IMR-90 (cell line): ENCODE results near the gene CSRP2. TPM values are rescaled to one million over a fixed set of nuclear protein-coding genes. Genes with fewer than 3 reads are reported as not detected.

ENCODE experiments used
- ATAC-seq: fragments of 200-7000 bp; cut with Tn5 transposase; 2 replicates; pipeline ENCODE4 v1.9.1; 2020; ENCODE audit warnings: low read depth, mild to moderate bottlenecking, moderate library complexity
- BruUV-seq: library from RNA; stranded (reverse); fragments of 400-500 nt; replicated peaks from 2 replicates; lab custom pipeline; 2021; lab: Mats Ljungman, UMichigan
- CTCF ChIA-PET: fragments of 300-600 bp; formaldehyde crosslinking; extraction: SDS; loops from one replicate; lab custom pipeline; 2021; ENCODE audit warnings: antibody characterized with exemption; lab: Yijun Ruan, JAX
- POLR2A ChIA-PET: fragments of 300-600 bp; sonication (Branson Sonifier 250); formaldehyde crosslinking; loops from one replicate; lab custom pipeline; 2022; ENCODE audit warnings: antibody characterized with exemption; ENCODE audit not compliant: unreplicated experiment; lab: Charles Lee
- DNase-seq: peaks from one replicate; pipeline ENCODE4 v3.0.0; 2013
- H2AFZ ChIP-seq: replicated peaks from 2 replicates; pipeline ENCODE3; 2013; ENCODE audit warnings: low read length, mild to moderate bottlenecking; ENCODE audit not compliant: poor library complexity
- H2AK5ac ChIP-seq: 2 replicates; pipeline ENCODE4 v1.6.1; 2013; ENCODE audit warnings: low read depth, low read length, inconsistent platforms
- H2AK9ac ChIP-seq: replicated peaks from 2 replicates; pipeline ENCODE3; 2013; ENCODE audit warnings: mild to moderate bottlenecking, low read depth, low read length, moderate library complexity; ENCODE audit not compliant: poor library complexity
- H2BK120ac ChIP-seq: 2 replicates; pipeline ENCODE4 v1.6.1; 2013; ENCODE audit warnings: low read depth, low read length, inconsistent platforms
- H2BK15ac ChIP-seq: 3 replicates; pipeline ENCODE4 v1.6.1; 2013; ENCODE audit warnings: low read depth, low read length, inconsistent platforms
- H2BK20ac ChIP-seq: 2 replicates; pipeline ENCODE4 v1.6.1; 2013; ENCODE audit warnings: low read depth, mild to moderate bottlenecking, inconsistent platforms, low read length, moderate library complexity
- H2BK5ac ChIP-seq: 2 replicates; pipeline ENCODE4 v1.6.1; 2013; ENCODE audit warnings: mild to moderate bottlenecking, low read depth, low read length, inconsistent platforms; ENCODE audit not compliant: poor library complexity, severe bottlenecking
- H3K14ac ChIP-seq: replicated peaks from 2 replicates; pipeline ENCODE4 v1.6.1; 2013; ENCODE audit warnings: low read depth, low read length, inconsistent platforms
- H3K18ac ChIP-seq: 2 replicates; pipeline ENCODE4 v1.6.1; 2013; ENCODE audit warnings: low read depth, low read length, control low read depth
- H3K23ac ChIP-seq: 2 replicates; pipeline ENCODE4 v1.6.1; 2013; ENCODE audit warnings: low read depth, low read length, inconsistent platforms
- H3K27ac ChIP-seq: 2 replicates; pipeline ENCODE4 v1.5.1; 2013; ENCODE audit warnings: mild to moderate bottlenecking, control low read depth, low read length; ENCODE audit not compliant: insufficient read depth
- H3K27me3 ChIP-seq: 2 replicates; pipeline ENCODE4 v1.6.1; 2013; ENCODE audit warnings: low read length; ENCODE audit not compliant: control insufficient read depth, insufficient read depth
- H3K36me3 ChIP-seq: 2 replicates; pipeline ENCODE4 v1.6.1; 2013; ENCODE audit warnings: low read length, mixed read lengths; ENCODE audit not compliant: control insufficient read depth, insufficient read depth
- H3K4ac ChIP-seq: 2 replicates; pipeline ENCODE4 v1.6.1; 2013; ENCODE audit warnings: low read depth, low read length, inconsistent platforms
- H3K4me1 ChIP-seq: 2 replicates; pipeline ENCODE4 v1.6.1; 2013; ENCODE audit warnings: low read length, mixed read lengths; ENCODE audit not compliant: control insufficient read depth, insufficient read depth
- H3K4me2 ChIP-seq: 2 replicates; pipeline ENCODE4 v1.6.1; 2013; ENCODE audit warnings: low read depth, mild to moderate bottlenecking, control low read depth, low read length, moderate library complexity
- H3K4me3 ChIP-seq: 2 replicates; pipeline ENCODE4 v1.5.1; 2013; ENCODE audit warnings: low read depth, mild to moderate bottlenecking, control low read depth, low read length, moderate library complexity; ENCODE audit not compliant: insufficient read depth
- H3K56ac ChIP-seq: 2 replicates; pipeline ENCODE4 v1.6.1; 2013; ENCODE audit warnings: low read length, inconsistent platforms; ENCODE audit not compliant: insufficient read depth; ENCODE audit errors: extremely low read depth
- H3K79me1 ChIP-seq, 2 experiments: 2 replicates each; pipeline ENCODE4 v1.6.1; 2013; ENCODE audit warnings: low read length in 2 of 2, inconsistent platforms in 1 of 2, low read depth in 1 of 2
- H3K9ac ChIP-seq: 2 replicates; pipeline ENCODE4 v1.6.1; 2013; ENCODE audit warnings: low read depth, low read length, control low read depth
- H3K9me1 ChIP-seq: 2 replicates; pipeline ENCODE4 v1.6.1; 2013; ENCODE audit warnings: low read length, inconsistent platforms; ENCODE audit not compliant: insufficient read depth
- H3K9me3 ChIP-seq: 2 replicates; pipeline ENCODE4 v1.6.1; 2013; ENCODE audit warnings: low read length; ENCODE audit not compliant: control insufficient read depth, insufficient read depth
- H4K20me1 ChIP-seq: 2 replicates; pipeline ENCODE4 v1.6.1; 2013; ENCODE audit warnings: low read length, inconsistent platforms; ENCODE audit not compliant: insufficient read depth
- H4K5ac ChIP-seq: 2 replicates; pipeline ENCODE4 v1.6.1; 2013; ENCODE audit warnings: mild to moderate bottlenecking, low read depth, low read length, control low read depth
- H4K8ac ChIP-seq, 2 experiments: 2 replicates each; pipeline ENCODE4 v1.6.1; 2013; ENCODE audit warnings: low read depth in 2 of 2, low read length in 2 of 2, control low read depth in 1 of 2, inconsistent platforms in 1 of 2
- H4K91ac ChIP-seq: 2 replicates; pipeline ENCODE4 v1.6.1; 2013; ENCODE audit warnings: low read depth, low read length, inconsistent platforms; ENCODE audit not compliant: insufficient read depth
- CEBPB ChIP-seq: IDR thresholded peaks from 2 replicates; pipeline ENCODE4 v1.6.1; 2012; ENCODE audit warnings: low read depth, low read length, improper control_type of control experiment
- CTCF ChIP-seq: conservative IDR thresholded peaks from 2 replicates; pipeline ENCODE4 v1.5.1; 2012; ENCODE audit warnings: mild to moderate bottlenecking, low read depth, low read length, improper control_type of control experiment
- MXI1 ChIP-seq: IDR thresholded peaks from 2 replicates; pipeline ENCODE4 v1.6.1; 2012; ENCODE audit warnings: low read depth, mild to moderate bottlenecking, low read length, moderate library complexity, borderline replicate concordance
- NFE2L2 ChIP-seq: fragments of 150-350 bp; IDR thresholded peaks from 2 replicates; pipeline ENCODE4 v1.6.1; 2016; ENCODE audit warnings: low read depth, mild to moderate bottlenecking, low read length
- RCOR1 ChIP-seq: IDR thresholded peaks from 2 replicates; pipeline ENCODE4 v1.6.1; 2012; ENCODE audit warnings: mild to moderate bottlenecking, low read length, improper control_type of control experiment; ENCODE audit not compliant: insufficient replicate concordance
- WGBS, 2 experiments: methylation state at CpG; one replicate each; pipeline versions ENCODE4 v1.1.5 to v1.1.7; 2013; ENCODE audit warnings: missing lambda C conversion rate in 2 of 2; ENCODE audit not compliant: insufficient read length in 1 of 2; ENCODE audit errors: extremely low coverage in 2 of 2; 5-methylcytosine and 5-hydroxymethylcytosine counted together
- dilution Hi-C: fragments of 300-500 bp; cut with HindIII; formaldehyde crosslinking; loops from one replicate; pipeline ENCODE4 v1.14.3; 2018; ENCODE audit warnings: low sequenced_read_pairs; ENCODE audit not compliant: unreplicated experiment
- in situ Hi-C: fragments of 300-500 bp; cut with MboI; formaldehyde crosslinking; loops from 3 replicates; pipeline ENCODE4 v1.14.3; 2019; ENCODE audit warnings: low sequenced_read_pairs, inconsistent platforms, mixed read lengths
- intact Hi-C: fragments of 100-400 bp; cut with micrococcal nuclease; formaldehyde crosslinking; loops from 2 replicates; pipeline ENCODE4 v1.10.0; 2022
- polyA plus RNA-seq, 3 experiments: library from polyadenylated mRNA; depleted of rRNA; stranded (reverse); fragments of >200 nt; gene quantifications; 2 replicates each; pipeline ENCODE4 v1.2.3, GENCODE V29; 2012; ENCODE audit warnings: low replicate concordance in 1 of 3
- total RNA-seq: library from RNA; depleted of rRNA; stranded (reverse); fragments of >200 nt; gene quantifications from 2 replicates; pipeline ENCODE4 v1.2.3, GENCODE V29; 2012
- TF ChIP-seq, protein P1 (sequence below): fragments of 150-350 bp; IDR thresholded peaks from 2 replicates; pipeline ENCODE4 v1.6.1; 2016; ENCODE audit warnings: low read depth, mild to moderate bottlenecking, low read length, moderate library complexity, borderline replicate concordance

CSRP2 gene
- total and polyA plus RNA-seq, 2 of the 4 experiments (the other 2 are of a cell fraction) = 156 to 179 TPM

DNA sequence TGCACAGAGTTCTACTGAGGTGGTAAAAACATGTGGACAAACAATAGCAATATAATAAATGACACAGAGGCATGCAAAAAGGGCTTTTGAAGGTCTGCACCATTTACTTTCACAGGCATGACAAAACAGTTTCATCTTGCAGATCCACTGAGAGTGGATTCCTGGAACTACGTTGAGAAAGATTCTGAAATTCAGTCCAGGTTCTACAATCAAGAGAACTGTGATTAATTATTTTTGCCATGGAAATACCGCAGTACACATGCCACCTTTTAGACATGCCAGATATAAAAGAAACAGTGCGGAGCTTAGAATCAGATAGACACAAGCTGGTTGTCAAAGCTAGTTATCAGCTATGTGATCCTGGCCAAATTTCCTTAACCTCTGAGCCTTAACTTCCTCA is 4.8 kb downstream of the CSRP2 start:
- in situ Hi-C loops (no loop called here), dilution Hi-C loops (no loop called here), intact Hi-C loops (no loop called here)
- H2BK120ac ChIP-seq = no peak overlapping the region
- DNase-seq = no peak
- H3K14ac ChIP-seq = no peak overlapping the region
- no peak overlapping the region for H4K91ac ChIP-seq
- 50% methylated on average over 1 of the region's 3 CpGs; no CpG with 5 or more reads in 1 of the 2 experiments for WGBS, 2 experiments
- peaks cover 12% of the 10 kb centered on the region for H3K9me1 ChIP-seq
- TF ChIP-seq MXI1 (no peak), RCOR1 (no peak), CTCF (no peak), NFE2L2 (no peak), CEBPB (no peak)
- TF ChIP-seq, protein P1, sequence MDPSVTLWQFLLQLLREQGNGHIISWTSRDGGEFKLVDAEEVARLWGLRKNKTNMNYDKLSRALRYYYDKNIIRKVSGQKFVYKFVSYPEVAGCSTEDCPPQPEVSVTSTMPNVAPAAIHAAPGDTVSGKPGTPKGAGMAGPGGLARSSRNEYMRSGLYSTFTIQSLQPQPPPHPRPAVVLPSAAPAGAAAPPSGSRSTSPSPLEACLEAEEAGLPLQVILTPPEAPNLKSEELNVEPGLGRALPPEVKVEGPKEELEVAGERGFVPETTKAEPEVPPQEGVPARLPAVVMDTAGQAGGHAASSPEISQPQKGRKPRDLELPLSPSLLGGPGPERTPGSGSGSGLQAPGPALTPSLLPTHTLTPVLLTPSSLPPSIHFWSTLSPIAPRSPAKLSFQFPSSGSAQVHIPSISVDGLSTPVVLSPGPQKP = no peak
- H3K4me2 ChIP-seq = no peak overlapping the region
- peaks cover 8% of the 10 kb centered on the region for H3K36me3 ChIP-seq
- H2AK9ac ChIP-seq = no peak overlapping the region
- no peak for ATAC-seq
- no peaks in the 10 kb centered on the region for H3K9me3 ChIP-seq
- no peak overlapping the region for H3K56ac ChIP-seq
- H3K79me1 ChIP-seq = peaks cover 27 to 86% of the 10 kb centered on the region in 2 experiments
- no peak overlapping the region for H2BK20ac ChIP-seq
- no peak overlapping the region for H3K23ac ChIP-seq
- H4K20me1 ChIP-seq = peaks cover 34% of the 10 kb centered on the region
- CTCF ChIA-PET = no interaction called here
- no peak overlapping the region for H2AK5ac ChIP-seq
- H3K27me3 ChIP-seq = no peaks in the 10 kb centered on the region
- H2BK15ac ChIP-seq = no peak overlapping the region
- peaks cover 8% of the 10 kb centered on the region for H3K4me1 ChIP-seq
- no peak overlapping the region for H4K8ac ChIP-seq
- H3K4ac ChIP-seq = no peak overlapping the region
- H3K4me3 ChIP-seq = no peak overlapping the region
- no peak overlapping the region for H3K9ac ChIP-seq
- H2BK5ac ChIP-seq = no peak overlapping the region
- POLR2A ChIA-PET = no interaction called here
- H3K18ac ChIP-seq = no peak overlapping the region
- no TSS peak for BruUV-seq
- no peak overlapping the region for H3K27ac ChIP-seq
- H4K5ac ChIP-seq = no peak overlapping the region
- no peak overlapping the region for H2AFZ ChIP-seq
